HCEC 1CT (cell line): ENCODE data around the gene SIM1.

Experiments
- DNase-seq: peaks from one replicate; pipeline ENCODE4 v3.0.0-alpha.2; 2017

SIM1 gene, protein sequence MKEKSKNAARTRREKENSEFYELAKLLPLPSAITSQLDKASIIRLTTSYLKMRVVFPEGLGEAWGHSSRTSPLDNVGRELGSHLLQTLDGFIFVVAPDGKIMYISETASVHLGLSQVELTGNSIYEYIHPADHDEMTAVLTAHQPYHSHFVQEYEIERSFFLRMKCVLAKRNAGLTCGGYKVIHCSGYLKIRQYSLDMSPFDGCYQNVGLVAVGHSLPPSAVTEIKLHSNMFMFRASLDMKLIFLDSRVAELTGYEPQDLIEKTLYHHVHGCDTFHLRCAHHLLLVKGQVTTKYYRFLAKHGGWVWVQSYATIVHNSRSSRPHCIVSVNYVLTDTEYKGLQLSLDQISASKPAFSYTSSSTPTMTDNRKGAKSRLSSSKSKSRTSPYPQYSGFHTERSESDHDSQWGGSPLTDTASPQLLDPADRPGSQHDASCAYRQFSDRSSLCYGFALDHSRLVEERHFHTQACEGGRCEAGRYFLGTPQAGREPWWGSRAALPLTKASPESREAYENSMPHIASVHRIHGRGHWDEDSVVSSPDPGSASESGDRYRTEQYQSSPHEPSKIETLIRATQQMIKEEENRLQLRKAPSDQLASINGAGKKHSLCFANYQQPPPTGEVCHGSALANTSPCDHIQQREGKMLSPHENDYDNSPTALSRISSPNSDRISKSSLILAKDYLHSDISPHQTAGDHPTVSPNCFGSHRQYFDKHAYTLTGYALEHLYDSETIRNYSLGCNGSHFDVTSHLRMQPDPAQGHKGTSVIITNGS

DNA sequence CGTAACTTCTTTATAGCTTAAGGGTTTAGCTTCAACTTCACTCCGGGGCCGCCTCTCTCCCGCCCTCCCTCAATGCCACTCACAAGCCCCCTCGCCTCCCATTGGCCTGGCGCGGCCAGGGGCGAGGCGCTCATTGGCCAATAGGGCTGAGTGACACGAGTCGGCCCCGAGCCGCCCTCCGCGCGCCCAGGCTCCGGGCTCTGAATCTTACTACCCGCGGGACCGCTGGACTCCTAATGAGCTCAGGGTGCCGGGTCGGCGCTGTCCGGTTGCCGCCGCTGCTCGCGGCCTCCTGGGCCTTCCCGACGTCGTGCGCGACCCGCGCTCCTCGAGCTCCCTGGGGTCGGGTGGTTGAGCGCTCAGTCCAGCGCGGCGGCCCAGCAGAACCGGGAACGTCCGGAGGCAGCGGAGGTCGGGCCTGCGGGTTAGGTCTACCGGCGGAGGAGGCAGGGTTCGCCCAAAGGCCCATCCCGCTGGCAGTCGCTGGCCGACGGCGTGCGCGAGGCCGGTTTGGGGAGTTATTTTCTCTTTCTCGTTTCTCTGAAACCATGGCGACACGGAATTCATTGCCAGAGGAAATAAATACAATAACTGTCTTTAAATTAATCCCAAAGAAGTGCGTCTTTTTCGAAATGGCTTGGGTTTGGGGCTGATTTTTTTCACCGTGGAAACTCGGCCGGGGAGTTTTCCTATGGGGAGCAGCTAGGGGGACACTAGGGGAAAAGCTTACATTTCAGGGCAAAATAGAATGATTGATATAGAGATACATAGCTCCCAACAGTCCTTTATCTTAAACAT lies at the start of gene SIM1:
TSS of gene SIM1 (minus strand) at position 19 of the 798 bp plus-strand sequence. CDS start 1,453 bp downstream, outside the sequence.
- DNase-seq: no peak

DNA sequence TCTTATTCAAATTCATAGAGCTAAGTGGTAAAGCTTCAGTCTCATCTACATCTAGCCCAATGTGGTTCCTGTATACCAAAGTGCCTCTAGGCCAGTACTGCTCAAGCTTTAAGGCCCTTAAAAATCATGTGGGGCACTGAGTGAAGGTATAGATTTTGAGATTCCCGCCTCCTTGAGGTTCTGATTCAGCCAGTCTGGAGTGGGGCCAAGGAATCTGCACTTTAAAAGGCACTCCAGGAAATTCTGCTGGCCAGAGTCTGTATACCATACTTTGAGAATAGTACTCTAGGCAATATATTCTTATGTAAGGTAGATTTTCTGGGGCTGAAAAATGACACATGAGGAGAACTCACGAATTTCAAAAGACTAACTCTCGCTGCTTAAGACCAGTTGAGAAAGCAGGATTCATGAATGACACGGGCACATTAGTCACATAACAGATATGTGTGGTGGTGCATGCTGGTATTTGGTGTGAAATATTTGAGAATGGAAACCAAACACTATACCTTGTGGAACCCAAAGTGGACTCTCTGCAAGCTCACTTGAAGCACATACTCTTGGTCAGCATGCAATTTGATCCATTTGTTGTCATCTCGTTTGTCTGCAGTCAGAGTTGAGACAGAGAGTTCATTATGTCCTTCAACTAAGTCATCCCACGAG lies 47.6 kb upstream of the SIM1 start:
- DNase-seq: peak; percentile 74

DNA sequence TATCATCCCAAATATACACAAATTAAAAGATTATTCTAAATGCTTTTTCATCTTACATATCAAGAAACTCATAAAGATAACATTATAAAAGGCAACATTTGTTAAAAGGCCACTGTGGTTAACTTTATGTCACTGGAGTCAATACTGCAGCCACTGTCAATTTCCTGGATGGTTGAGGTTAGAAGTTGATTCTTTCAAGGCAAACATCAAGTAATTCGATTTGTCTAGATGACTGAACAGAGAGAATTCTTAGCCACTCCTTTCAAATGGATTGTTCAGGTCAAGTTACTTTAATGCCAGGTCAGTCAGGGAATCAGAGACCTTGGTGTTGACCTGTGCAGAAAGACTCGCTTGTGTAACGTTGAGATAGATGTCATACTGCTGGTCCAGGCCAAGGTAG lies 44.4 kb upstream of the SIM1 start:
- no peak for DNase-seq

GRCh38 chr6:100506651-100507050 lies 41.9 kb upstream of the SIM1 start:
- no peak for DNase-seq

DNA sequence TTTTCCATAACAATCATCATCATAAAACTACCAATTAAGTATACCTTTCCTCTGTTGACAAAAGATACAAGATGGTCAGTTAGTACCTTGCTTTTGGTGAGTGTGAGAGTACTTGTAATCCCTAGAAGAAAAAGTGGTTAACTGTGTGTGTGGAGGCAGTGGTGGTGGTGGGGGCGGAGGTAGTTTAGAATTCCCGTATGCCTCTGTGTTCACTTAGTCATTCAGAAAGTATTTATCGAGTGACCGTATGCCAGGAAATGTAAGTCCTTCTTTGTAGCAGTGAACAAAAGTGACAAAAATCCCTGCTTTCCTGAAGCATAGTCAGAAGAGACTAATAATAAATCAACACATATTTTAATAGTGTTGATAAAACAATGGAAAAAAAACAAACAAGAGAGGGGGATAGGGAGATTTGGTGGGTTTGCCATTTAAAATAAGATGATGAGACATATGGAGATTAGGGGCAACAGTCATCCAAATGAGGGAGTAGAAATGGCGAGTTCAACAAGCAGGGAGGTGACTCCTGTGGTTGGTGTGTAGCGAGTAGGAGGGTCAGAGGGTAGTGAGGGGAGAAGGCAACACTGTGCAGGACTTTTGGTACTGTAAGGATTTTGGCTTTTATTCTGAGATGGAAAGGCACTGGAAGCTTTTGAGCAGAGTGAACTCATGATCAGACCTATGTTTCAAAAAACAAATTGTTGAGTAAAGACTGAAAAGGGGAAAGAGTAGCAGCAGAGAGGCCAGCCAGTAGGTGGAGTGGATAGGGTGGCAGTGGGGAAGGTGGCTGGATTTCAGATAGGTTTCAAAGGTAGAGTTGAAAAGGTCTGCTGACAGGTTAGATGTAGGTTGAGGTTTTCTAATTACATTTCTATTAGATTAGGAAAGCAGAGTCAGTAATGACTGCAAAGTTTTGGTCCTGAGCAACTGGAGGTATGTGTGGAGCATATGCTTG lies 40.3 kb upstream of the SIM1 start:
- peak; percentile 86 for DNase-seq

- no peak for DNase-seq
Measured at GRCh38 chr6:100503043-100503705, 38.5 kb upstream of the SIM1 start.

- DNase-seq: no peak
Measured at GRCh38 chr6:100493206-100493888, 28.6 kb upstream of the SIM1 start.

DNA sequence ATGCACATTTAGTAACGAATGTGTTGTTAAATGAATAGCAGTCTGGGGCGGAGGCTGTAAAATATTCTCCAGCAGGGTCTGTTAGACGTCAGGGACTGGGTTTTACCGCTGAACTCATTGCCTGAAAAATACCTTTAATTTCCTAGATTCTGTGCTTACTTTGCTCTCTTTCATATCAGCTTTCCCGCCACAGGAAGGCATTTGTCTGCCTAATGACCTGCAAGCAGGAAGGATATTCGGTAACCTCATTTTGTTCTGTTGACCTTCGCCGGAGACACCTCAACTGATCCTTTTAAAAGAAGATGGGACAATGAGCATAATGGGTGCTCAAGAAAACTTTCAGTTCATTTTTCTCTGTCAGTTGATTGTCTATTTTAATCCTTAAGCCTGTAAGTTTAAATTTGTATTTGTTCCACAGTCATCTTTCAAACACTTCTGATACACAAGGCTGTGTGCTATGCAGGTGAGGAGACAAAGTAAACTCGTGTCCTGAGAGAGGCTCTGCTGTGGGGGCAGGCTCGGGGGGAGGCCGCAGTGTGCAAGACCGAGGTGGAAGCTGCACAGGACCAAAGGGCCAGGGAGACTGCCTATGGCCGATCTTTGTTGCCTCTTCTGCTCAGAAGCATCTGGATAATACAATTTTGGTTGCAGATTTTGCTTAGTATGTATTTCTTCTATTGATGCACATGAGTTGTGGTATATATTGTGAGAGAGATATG lies 27.4 kb upstream of the SIM1 start:
- no peak for DNase-seq

DNA sequence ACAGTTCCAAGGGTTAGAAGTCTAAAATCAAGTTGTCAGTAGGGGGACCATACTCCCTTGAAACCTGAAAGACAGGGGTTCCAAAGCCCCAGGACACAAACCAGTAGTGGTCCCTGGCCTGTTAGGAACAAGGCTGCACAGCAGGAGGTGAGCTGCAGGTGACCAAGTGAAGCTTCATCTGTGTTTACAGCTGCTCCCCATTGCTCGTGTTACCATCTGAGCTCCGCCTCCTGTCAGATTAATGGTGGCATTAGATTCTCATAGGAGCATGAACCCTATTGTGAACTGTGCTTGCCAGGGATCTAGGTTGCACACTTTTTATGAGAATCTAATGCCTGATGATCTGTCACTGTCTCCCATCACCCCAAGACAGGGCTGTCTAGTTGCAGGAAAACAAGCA lies 25.3 kb upstream of the SIM1 start:
- no peak for DNase-seq

GRCh38 chr6:100488244-100488643 lies 23.5 kb upstream of the SIM1 start:
- DNase-seq: no peak

- DNase-seq: no peak
Measured at GRCh38 chr6:100487638-100488037, 22.9 kb upstream of the SIM1 start.

DNA sequence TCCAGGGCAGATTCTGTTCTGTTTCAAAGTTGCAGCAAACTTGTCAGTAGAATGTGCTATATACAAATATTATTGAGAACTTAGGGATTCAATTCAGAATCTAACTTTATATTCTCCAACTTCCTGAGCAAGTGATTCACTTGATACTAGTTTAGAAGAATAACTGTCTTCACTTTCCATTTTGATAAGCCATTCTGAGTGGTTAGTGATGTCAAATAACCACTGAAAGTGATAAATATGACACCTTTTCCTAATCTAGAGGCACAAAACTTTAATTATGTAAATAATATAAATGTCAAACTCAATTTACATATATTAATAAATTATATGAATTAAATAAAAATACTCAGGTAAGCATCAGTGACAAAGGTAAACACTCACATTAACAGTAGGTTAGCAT lies 20.5 kb upstream of the SIM1 start:
- DNase-seq: no peak

DNA sequence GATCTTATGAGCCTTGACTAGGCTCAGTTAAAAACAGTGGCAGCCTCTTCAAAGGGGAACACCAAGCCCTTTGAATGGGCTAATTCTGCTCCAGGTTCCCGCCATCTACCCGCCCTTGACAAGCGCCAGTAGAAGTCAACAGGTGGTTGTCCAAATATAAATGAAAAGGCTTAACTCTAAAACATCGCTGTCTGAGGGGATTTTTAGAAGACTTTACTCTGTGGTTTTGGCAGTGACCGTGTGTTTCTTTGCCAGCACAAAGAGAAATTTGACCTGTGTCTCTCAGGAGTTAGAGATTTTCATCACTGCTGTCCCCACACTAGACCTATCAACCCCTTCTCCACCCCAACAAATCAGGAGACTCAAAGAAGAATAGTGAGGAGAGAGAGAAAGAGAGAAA lies 19.8 kb upstream of the SIM1 start:
- no peak for DNase-seq

DNA sequence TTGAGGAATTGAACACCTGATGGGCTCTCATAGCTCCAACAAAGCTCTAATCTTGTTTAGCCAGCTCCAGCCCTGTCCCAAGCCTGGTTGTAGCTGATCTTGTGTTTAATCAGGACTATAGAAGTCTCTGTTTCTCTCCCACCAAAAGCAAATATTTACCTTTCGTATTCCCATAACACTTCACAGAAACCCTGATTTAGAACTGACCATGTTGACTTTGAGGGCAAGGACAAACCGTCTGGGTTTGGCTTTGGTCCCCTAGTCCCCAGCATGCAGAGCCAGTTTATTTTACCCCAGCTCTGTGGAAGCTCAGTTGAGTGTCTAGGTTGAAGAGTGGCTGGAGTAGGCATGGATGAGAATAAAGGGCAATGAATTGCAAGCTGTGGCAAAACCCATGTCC lies 18.0 kb upstream of the SIM1 start:
- DNase-seq: no peak

DNA sequence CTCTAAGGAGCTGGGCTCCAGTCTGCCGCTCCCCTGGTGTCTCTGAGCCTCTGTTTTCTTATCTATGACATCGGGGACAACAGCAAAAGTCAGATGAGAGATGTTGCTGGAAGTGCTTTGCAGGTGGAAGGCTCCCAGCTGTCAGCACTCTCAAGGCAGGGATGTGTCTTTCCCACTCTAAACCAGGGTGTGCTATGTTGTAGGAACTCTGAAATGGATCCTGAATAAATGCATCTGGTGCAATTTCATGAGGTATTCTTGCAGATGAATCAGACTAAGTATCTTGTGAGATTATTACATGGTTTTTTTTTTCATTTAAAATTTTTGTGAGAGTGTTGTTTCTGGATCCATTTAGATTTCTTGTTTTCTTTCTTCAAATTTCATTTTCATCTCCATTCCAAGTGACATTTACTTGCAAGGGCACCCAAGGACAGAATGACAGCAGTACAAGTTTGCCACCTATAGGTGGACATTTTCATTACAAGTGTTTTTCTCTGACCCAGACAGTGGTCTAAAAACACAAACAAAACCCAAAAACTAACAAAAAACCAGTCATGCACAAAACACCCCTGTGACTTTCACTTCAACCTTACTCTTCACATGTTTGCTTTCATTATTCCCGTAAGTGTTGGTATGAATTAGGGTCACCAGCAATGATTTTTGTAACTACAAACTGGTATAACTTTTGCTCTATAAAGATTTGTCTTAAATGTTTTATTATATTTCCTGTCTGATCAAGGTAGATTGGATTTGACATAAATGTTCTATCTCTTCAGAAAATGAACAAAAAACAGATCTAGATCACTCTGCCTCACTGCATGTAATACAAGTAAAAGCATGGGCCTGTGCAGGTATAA lies 14.7 kb upstream of the SIM1 start:
- peak; percentile 55 for DNase-seq

- DNase-seq: peak; percentile 36
Measured at GRCh38 chr6:100475554-100476320, 11.0 kb upstream of the SIM1 start.

DNA sequence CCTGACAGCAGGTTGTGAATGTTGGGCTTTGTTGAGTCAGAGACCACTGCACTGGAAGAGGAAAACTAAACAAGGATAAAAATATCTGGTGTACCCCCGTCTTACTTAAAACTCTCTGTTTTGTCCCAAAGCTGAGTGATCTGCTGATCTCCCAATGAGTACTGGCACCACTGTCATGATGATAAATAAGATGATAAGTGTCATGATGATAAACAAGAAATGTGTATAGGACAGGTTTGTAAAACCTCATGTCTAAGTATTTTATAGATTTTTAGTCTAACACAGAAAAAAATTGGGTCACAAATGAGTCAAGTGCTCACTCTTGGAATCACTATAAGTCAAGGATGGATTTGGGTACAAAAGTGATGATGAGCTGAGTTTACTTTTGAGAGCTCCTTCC lies 8.5 kb upstream of the SIM1 start:
- no peak for DNase-seq

DNA sequence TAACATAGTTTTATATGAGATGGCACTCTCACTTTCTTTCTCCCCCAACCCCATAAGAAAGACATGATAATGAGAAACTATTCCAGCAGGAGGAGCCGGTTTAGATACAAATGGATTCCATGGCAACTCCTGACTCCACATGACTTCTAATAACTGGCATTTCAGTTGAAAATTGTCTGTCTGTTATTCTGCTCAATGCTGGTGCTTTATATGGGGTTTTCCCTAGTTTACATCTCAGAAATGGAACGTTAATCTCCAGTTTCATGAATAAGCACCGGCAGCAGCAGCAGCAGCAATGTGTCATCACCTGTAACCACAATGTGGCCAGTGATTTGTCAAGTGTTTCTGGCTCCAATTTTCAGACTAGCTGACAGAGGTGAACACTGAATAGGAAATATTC lies 8.0 kb upstream of the SIM1 start:
- DNase-seq: peak; percentile 49
